Renal cortex interstitium (tissue), 11 donors: ENCODE results near the gene RND3. TPM values are rescaled to one million over a fixed set of nuclear protein-coding genes. Genes with fewer than 3 reads are reported as not detected.
A peak's percentile ranks its signal among the peaks of the same experiment; 100 is the strongest.

ENCODE experiments used
- DNase-seq, 11 donors: peaks; one replicate each; pipeline ENCODE4 v3.0.0-alpha.2; 2013; ENCODE audit warnings: low read depth in 9 of 11, low spot score in 4 of 11; ENCODE audit errors: extremely low read depth in 1 of 11
- polyA plus RNA-seq, 3 donors: library from polyadenylated mRNA; unstranded; fragments of 120-200 nt; gene quantifications; one replicate each; pipeline ENCODE4 v1.2.1, GENCODE V29; 2013; ENCODE audit not compliant: insufficient read length in 3 of 3

The RND3 gene
- polyA plus RNA-seq, 3 donors = 44.5 to 55.7 (median 55.0) TPM

GRCh38 chr2:150508497-150509137 is 21.1 kb upstream of the RND3 start:
- DNase-seq = no peak

- no peak for DNase-seq
Observed at GRCh38 chr2:150507071-150507470, 19.6 kb upstream of the RND3 start.

- DNase-seq = no peak
Observed at GRCh38 chr2:150505178-150505577, 17.7 kb upstream of the RND3 start.

GRCh38 chr2:150495993-150496627 is 8.6 kb upstream of the RND3 start:
- peak in 1 of 11 donors; percentile 38 for DNase-seq

GRCh38 chr2:150495001-150495400 is 7.5 kb upstream of the RND3 start:
- no peak for DNase-seq

GRCh38 chr2:150494234-150494945 is 6.9 kb upstream of the RND3 start:
- DNase-seq = no peak

- DNase-seq = no peak
Observed at GRCh38 chr2:150491943-150492342, 4.5 kb upstream of the RND3 start.

GRCh38 chr2:150491430-150491829 is 4.0 kb upstream of the RND3 start:
- no peak for DNase-seq

GRCh38 chr2:150490466-150490865 is 3.0 kb upstream of the RND3 start:
- no peak for DNase-seq

GRCh38 chr2:150486539-150487484 is 655 bp downstream of the RND3 start:
- peak in 8 of 11 donors; percentile 32 to 53 (median 44) for DNase-seq

GRCh38 chr2:150485871-150486538 is 1.5 kb downstream of the RND3 start:
- peak in 10 of 11 donors; percentile 35 to 66 (median 56) for DNase-seq

- DNase-seq = peak in 10 of 11 donors; percentile 62 to 76 (median 70)
Observed at GRCh38 chr2:150485114-150485870, 2.2 kb downstream of the RND3 start.

- no peak for DNase-seq
Observed at GRCh38 chr2:150484461-150485021, 2.9 kb downstream of the RND3 start.

- no peak for DNase-seq
Observed at GRCh38 chr2:150484006-150484405, 3.5 kb downstream of the RND3 start.

- DNase-seq = no peak
Observed at GRCh38 chr2:150483532-150483931, 3.9 kb downstream of the RND3 start.

- DNase-seq = no peak
Observed at GRCh38 chr2:150482667-150483400, 4.6 kb downstream of the RND3 start.

- DNase-seq = no peak
Observed at GRCh38 chr2:150482111-150482510, 5.4 kb downstream of the RND3 start.
